GM23248 (cell line): ENCODE data around the gene NTN3.

Source experiments
- EZH2 ChIP-seq: fragments of 200-600 bp; sonication (generic); IDR thresholded peaks from 2 replicates; pipeline ENCODE4 v1.6.1; 2018; ENCODE audit warnings: antibody characterized with exemption, mild to moderate bottlenecking; ENCODE audit not compliant: insufficient read depth, poor library complexity, severe bottlenecking
- EZH2phosphoT487 ChIP-seq: fragments of 200-600 bp; sonication (generic); IDR thresholded peaks from 2 replicates; pipeline ENCODE4 v1.6.1; 2018; ENCODE audit warnings: antibody characterized with exemption, moderate library complexity, mild to moderate bottlenecking, low read depth; ENCODE audit not compliant: insufficient read depth

GRCh38 chr16:2493605-2494004 lies 22.5 kb downstream of the NTN3 start:
- TF ChIP-seq EZH2 (no peak), EZH2phosphoT487 (no peak)
